Gastrocnemius medialis (tissue), 4 donors: ENCODE measurements around the gene TCHP. TPM values are rescaled to one million over a fixed set of nuclear protein-coding genes. Genes with fewer than 3 reads are reported as not detected.
"Not testable (repeated sequence)": the region's sequence is repeated elsewhere in the genome, so short reads cannot be mapped to it uniquely, and the experiment has no call there.

Experiments
- ATAC-seq, 2 donors: fragments of 150-250 bp; one replicate each; pipeline ENCODE4 v1.9.1; 2016
- DNase-seq, 2 donors: peaks; one replicate each; pipeline ENCODE4 v3.0.0-alpha.2; 2019
- H3K27ac ChIP-seq, 4 donors: fragments of 200-600 bp; sonication (generic); 1 replicate in 1 of 4; 2 replicates in 3 of 4; pipeline ENCODE4 v1.5.1; 2016 to 2018; ENCODE audit warnings: mild to moderate bottlenecking in 2 of 4, moderate library complexity in 1 of 4
- H3K27me3 ChIP-seq, 3 donors: fragments of 200-600 bp; sonication (generic) in 2 of 3; 1 replicate in 1 of 3; 2 replicates in 2 of 3; pipeline versions ENCODE4 v1.5.1 to v1.6.0; 2016 to 2019; ENCODE audit warnings: mild to moderate bottlenecking in 1 of 3, moderate library complexity in 1 of 3
- H3K36me3 ChIP-seq, 2 donors: fragments of 200-600 bp; sonication (generic) in 1 of 2; one replicate each; pipeline ENCODE4 v1.5.1; 2017 to 2018
- H3K4me1 ChIP-seq, 2 donors: fragments of 200-600 bp; sonication (generic) in 1 of 2; one replicate each; pipeline ENCODE4 v1.5.1; 2016 to 2017; ENCODE audit warnings: mild to moderate bottlenecking in 2 of 2
- H3K4me3 ChIP-seq, 4 donors: fragments of 200-600 bp; sonication (generic) in 3 of 4; 1 replicate in 1 of 4; 2 replicates in 3 of 4; pipeline ENCODE4 v1.5.1; 2016 to 2019; ENCODE audit warnings: mild to moderate bottlenecking in 2 of 4
- H3K9me3 ChIP-seq, 3 donors: fragments of 200-600 bp; sonication (generic) in 2 of 3; 1 replicate in 1 of 3; 2 replicates in 2 of 3; pipeline ENCODE4 v1.5.1; 2016 to 2019
- POLR2A ChIP-seq, 2 donors: fragments of 450-650 bp; IDR thresholded peaks; one replicate each; pipeline ENCODE4 v1.6.1; 2017; ENCODE audit warnings: antibody characterized with exemption in 2 of 2, mild to moderate bottlenecking in 2 of 2, moderate library complexity in 2 of 2
- in situ Hi-C, 4 donors: fragments of 200-750 bp; cut with MboI; loops; one replicate each; pipeline versions ENCODE4 v1.15.0 to v1.8.0; 2017; ENCODE audit warnings: low sequenced_read_pairs in 4 of 4
- intact Hi-C: fragments of 100-400 bp; cut with DNase I; formaldehyde crosslinking; loops from one replicate; pipeline ENCODE4 v1.15.1; 2023; ENCODE audit warnings: low total_unique reads
- total RNA-seq, 4 donors: library from RNA; depleted of rRNA; stranded (reverse); fragments of >200 nt; gene quantifications; one replicate each; pipeline versions ENCODE4 v1.1.0 to v1.2.3, GENCODE V29; 2016
- TF ChIP-seq, protein P1 (sequence below), 5 experiments: fragments of 450-650 bp in 3 of 5; fragments of 200-600 bp in 2 of 5; sonication (generic) in 2 of 5; IDR thresholded peaks in 4 of 5; conservative IDR thresholded peaks in 1 of 5; 1 replicate in 4 of 5; 2 replicates in 1 of 5; pipeline ENCODE4 v1.5.1; 2016 to 2019; ENCODE audit warnings: antibody characterized with exemption in 5 of 5, mild to moderate bottlenecking in 3 of 5, moderate library complexity in 3 of 5

TCHP gene, protein sequence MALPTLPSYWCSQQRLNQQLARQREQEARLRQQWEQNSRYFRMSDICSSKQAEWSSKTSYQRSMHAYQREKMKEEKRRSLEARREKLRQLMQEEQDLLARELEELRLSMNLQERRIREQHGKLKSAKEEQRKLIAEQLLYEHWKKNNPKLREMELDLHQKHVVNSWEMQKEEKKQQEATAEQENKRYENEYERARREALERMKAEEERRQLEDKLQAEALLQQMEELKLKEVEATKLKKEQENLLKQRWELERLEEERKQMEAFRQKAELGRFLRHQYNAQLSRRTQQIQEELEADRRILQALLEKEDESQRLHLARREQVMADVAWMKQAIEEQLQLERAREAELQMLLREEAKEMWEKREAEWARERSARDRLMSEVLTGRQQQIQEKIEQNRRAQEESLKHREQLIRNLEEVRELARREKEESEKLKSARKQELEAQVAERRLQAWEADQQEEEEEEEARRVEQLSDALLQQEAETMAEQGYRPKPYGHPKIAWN
- 1 to 10 TPM; 7.3 to 9.4 (median 8.0) TPM for total RNA-seq

DNA sequence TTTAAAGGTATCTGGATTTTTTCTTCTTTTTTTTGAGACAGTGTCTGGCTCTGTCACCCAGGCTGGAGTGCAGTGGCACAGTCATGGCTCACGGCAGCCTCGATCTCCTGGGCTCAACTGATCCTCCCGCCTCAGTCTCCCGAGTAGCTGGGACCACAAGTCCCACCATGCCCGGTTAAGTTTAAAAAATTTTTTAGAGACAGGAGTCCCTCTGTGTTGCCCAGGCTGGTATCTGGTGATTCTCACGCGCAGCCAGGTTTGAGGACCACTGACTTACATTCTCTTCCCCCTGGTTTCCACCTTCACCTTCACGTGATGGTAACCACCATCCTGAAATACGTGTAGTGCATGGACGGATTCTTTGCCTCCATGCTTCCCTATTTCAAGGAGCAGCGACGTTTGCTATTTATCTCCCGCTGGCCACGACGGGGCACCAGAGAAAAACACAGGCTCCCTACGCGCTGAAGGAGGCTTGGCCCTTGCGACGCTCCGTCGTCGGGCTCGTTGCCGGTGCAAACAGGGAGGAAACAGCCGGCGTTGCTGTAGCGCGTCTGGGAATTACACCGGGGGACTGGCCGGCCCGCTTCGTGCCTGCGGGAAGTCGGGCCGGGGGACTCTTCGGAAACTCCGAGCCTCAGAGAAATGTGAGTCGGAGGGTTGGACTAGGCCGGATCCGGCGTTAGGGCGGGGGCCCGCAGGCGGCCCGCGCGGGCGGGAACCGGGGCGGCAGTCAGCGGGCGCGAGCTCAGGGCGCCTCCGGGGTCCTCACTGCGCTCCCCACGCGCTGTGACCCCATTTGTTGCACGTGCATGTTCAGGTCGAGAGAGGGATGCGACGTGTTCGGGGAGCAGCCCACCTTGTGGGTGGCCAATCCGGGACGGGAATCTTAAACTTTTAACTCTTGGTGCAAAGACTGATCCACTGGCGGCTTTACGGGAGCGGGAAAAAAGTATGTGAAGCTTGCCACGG lies at the start of gene TCHP:
TCHP (plus strand) TSS at position 492 of the 969 bp plus-strand sequence. CDS start 2,753 bp downstream, outside the sequence.
- Histone ChIP-seq H3K27me3 (no peaks in the 10 kb centered on the region), H3K4me1 (peaks cover 10 to 15% of the 10 kb centered on the region in 2 donors), H3K4me3 (peak within 1 kb of the TSS; percentile 69 to 97 (median 80)), H3K9me3 (no peaks in the 10 kb centered on the region), H3K27ac (peak within 1 kb of the TSS; percentile 76 to 91 (median 83)), H3K36me3 (peaks cover 0 to 22% of the 10 kb centered on the region in 2 donors)
- DNase-seq, result peak; percentile 74 to 80
- intact Hi-C loops, result loop anchor here (2.0 to 5.0 kb wide), 2 partner anchors 49 to 97 kb away; partner anchors contain the start of genes ANKRD13A and GIT2
- ATAC-seq, result peak; percentile 96 to 97
- TF ChIP-seq, protein P1, sequence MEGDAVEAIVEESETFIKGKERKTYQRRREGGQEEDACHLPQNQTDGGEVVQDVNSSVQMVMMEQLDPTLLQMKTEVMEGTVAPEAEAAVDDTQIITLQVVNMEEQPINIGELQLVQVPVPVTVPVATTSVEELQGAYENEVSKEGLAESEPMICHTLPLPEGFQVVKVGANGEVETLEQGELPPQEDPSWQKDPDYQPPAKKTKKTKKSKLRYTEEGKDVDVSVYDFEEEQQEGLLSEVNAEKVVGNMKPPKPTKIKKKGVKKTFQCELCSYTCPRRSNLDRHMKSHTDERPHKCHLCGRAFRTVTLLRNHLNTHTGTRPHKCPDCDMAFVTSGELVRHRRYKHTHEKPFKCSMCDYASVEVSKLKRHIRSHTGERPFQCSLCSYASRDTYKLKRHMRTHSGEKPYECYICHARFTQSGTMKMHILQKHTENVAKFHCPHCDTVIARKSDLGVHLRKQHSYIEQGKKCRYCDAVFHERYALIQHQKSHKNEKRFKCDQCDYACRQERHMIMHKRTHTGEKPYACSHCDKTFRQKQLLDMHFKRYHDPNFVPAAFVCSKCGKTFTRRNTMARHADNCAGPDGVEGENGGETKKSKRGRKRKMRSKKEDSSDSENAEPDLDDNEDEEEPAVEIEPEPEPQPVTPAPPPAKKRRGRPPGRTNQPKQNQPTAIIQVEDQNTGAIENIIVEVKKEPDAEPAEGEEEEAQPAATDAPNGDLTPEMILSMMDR (IDR thresholded peaks at IDR 0.05 in 4 of 5, conservative IDR thresholded peaks at IDR 0.05 in 1 of 5), result peak in 2 of 5 experiments; percentile 34 to 35
- peak in 1 of 2 donors; percentile 24 for TF ChIP-seq POLR2A (IDR thresholded peaks at IDR 0.05)
- in situ Hi-C loops, result no loop called here

DNA sequence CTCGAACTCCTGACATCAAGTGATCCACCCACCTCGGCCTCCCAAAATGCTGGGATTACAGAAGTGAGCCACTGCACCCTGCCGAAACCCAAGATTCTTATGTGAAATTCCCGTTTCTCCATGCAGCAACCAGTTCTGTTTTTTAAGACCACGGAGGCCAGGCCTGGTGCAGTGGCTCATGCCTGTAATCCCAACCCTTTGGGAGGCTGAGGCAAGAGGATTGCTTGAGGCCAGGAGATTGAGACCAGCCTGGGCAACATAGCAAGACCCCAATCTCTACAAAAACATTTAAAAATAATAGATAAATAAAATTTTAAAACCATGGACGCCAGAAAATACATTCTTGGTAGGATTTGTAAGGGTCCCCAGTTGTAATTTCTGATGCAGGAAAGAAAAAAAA lies 49.6 kb upstream of the TCHP start:
- intact Hi-C loops, H3K9me3 ChIP-seq, DNase-seq, H3K4me1 ChIP-seq, H3K27ac ChIP-seq, ATAC-seq, H3K4me3 ChIP-seq, H3K36me3 ChIP-seq, H3K27me3 ChIP-seq, in situ Hi-C loops: not testable (repeated sequence)

DNA sequence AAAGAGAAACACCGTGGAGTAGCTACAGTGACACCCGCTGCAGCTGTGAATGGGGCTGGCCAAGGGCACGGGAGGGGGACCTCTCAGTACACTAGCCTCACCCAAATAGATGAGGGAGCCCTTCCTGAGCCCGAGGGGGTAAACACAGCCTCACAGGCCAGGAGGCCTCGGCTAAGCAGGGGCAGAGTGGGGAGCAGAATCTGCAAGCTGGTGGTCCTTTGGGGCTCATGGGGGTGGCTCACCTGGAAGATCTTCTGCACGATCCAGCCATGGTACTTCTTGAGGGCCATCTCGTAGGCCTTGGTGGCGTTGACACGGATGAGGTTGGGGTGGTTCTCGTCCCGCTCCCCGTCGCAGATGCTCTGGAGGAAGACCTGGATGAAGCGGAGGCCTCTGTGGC lies 44.7 kb upstream of the TCHP start:
- no peaks in the 10 kb centered on the region for H3K4me1 ChIP-seq
- H3K4me3 ChIP-seq, result no peak overlapping the region
- no peaks in the 10 kb centered on the region for H3K9me3 ChIP-seq
- no peak for DNase-seq
- peaks cover 0 to 19% of the 10 kb centered on the region in 2 donors for H3K36me3 ChIP-seq
- H3K27ac ChIP-seq, result no peak overlapping the region
- intact Hi-C loops, result no loop called here
- TF ChIP-seq POLR2A (IDR thresholded peaks at IDR 0.05), result no peak
- TF ChIP-seq, protein P1 (IDR thresholded peaks at IDR 0.05 in 4 of 5, conservative IDR thresholded peaks at IDR 0.05 in 1 of 5), result no peak
- no peak for ATAC-seq
- in situ Hi-C loops, result no loop called here
- H3K27me3 ChIP-seq, result no peaks in the 10 kb centered on the region

DNA sequence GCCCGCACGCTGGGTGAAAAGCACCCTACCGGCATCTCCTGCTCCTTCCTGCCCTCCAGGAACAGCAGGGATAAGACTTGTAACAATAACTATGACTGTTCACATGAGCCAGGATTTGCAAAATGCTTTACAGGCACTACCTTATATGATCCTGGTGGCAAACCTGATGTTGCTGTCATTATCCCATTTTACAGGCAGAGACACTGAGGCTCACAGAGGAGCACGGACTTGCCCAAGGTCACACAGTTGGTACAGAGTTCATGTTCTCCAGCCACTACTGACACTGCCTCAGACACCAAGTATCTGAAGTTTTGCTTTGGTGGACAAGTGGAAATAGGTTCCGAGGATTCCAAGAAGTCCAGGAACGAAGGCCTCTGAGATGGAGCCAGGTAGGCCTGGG lies 42.4 kb upstream of the TCHP start:
- DNase-seq (no peak), ATAC-seq (no peak)
- no peaks in the 10 kb centered on the region for H3K9me3 ChIP-seq
- H3K4me1 ChIP-seq, result no peaks in the 10 kb centered on the region
- intact Hi-C loops, result no loop called here
- peaks cover 0 to 19% of the 10 kb centered on the region in 2 donors for H3K36me3 ChIP-seq
- no peak for TF ChIP-seq POLR2A (IDR thresholded peaks at IDR 0.05)
- TF ChIP-seq, protein P1 (IDR thresholded peaks at IDR 0.05 in 4 of 5, conservative IDR thresholded peaks at IDR 0.05 in 1 of 5), result no peak
- no peak overlapping the region for H3K4me3 ChIP-seq
- H3K27ac ChIP-seq, result no peak overlapping the region
- no peaks in the 10 kb centered on the region for H3K27me3 ChIP-seq
- in situ Hi-C loops, result no loop called here
